ENCODE results near the gene EPHA1. TPM values are rescaled to one million over a fixed set of nuclear protein-coding genes. Genes with fewer than 3 reads are reported as not detected.
"Not testable (repeated sequence)": the region's sequence is repeated elsewhere in the genome, so short reads cannot be mapped to it uniquely, and the experiment has no call there.

Gene EPHA1
- total and polyA plus RNA-seq, 4 donors, result 0.89 to 6.6 (median 2.3) TPM

- no peak overlapping the region for H3K27ac ChIP-seq (ENCODE audit: low read depth, low read length)
- no peaks in the 10 kb centered on the region for H3K4me1 ChIP-seq (ENCODE audit: control insufficient read depth, insufficient read depth, low read length)
- H3K36me3 ChIP-seq (ENCODE audit: control insufficient read depth, insufficient read depth, low read length), result no peaks in the 10 kb centered on the region
- no peak overlapping the region for H3K4me3 ChIP-seq (ENCODE audit: low read depth, low read length)
- no peaks in the 10 kb centered on the region for H3K27me3 ChIP-seq (ENCODE audit: control insufficient read depth, insufficient read depth, low read length)
- 80% methylated on average over 6 of the region's 11 CpGs for WGBS (ENCODE audit: insufficient coverage)
- DNase-seq (ENCODE audit: low read depth in 4 of 6, low spot score in 6 of 6), result no peak
- H3K9me3 ChIP-seq (ENCODE audit: control insufficient read depth, insufficient read depth, low read length), result no peaks in the 10 kb centered on the region
These were observed 10.2 kb upstream of the EPHA1 start for GRCh38 chr7:143418681-143419458.

GRCh38 chr7:143417734-143418383, 9.2 kb upstream of the EPHA1 start:
- no CpG with 5 or more reads among the region's 1 CpG for WGBS (ENCODE audit: insufficient coverage)
- H3K9me3 ChIP-seq (ENCODE audit: control insufficient read depth, insufficient read depth, low read length), result no peaks in the 10 kb centered on the region
- H3K27ac ChIP-seq (ENCODE audit: low read depth, low read length), result no peak overlapping the region
- H3K4me1 ChIP-seq (ENCODE audit: control insufficient read depth, insufficient read depth, low read length), result no peaks in the 10 kb centered on the region
- no peaks in the 10 kb centered on the region for H3K36me3 ChIP-seq (ENCODE audit: control insufficient read depth, insufficient read depth, low read length)
- DNase-seq (ENCODE audit: low read depth in 4 of 6, low spot score in 6 of 6), result no peak
- no peaks in the 10 kb centered on the region for H3K27me3 ChIP-seq (ENCODE audit: control insufficient read depth, insufficient read depth, low read length)
- no peak overlapping the region for H3K4me3 ChIP-seq (ENCODE audit: low read depth, low read length)

- no peaks in the 10 kb centered on the region for H3K4me1 ChIP-seq (ENCODE audit: control insufficient read depth, insufficient read depth, low read length)
These were observed 8.0 kb upstream of the EPHA1 start for GRCh38 chr7:143416565-143417149.

GRCh38 chr7:143415742-143416397, 7.2 kb upstream of the EPHA1 start:
- H3K4me3 ChIP-seq (ENCODE audit: low read depth, low read length), result no peak overlapping the region
- H3K4me1 ChIP-seq (ENCODE audit: control insufficient read depth, insufficient read depth, low read length), result no peaks in the 10 kb centered on the region
- peak in 1 of 6 donors; percentile 56 for DNase-seq (ENCODE audit: low read depth in 4 of 6, low spot score in 6 of 6)
- no peaks in the 10 kb centered on the region for H3K36me3 ChIP-seq (ENCODE audit: control insufficient read depth, insufficient read depth, low read length)
- H3K27me3 ChIP-seq (ENCODE audit: control insufficient read depth, insufficient read depth, low read length), result no peaks in the 10 kb centered on the region
- no peaks in the 10 kb centered on the region for H3K9me3 ChIP-seq (ENCODE audit: control insufficient read depth, insufficient read depth, low read length)
- no peak overlapping the region for H3K27ac ChIP-seq (ENCODE audit: low read depth, low read length)
- WGBS (ENCODE audit: insufficient coverage), result 90% methylated on average over 6 of the region's 8 CpGs

More at GRCh38 chr7:143416565-143417149, 8.0 kb upstream of the EPHA1 start:
- DNase-seq (ENCODE audit: low read depth in 4 of 6, low spot score in 6 of 6), result peak in 5 of 6 donors; percentile 29 to 87 (median 50)
- Histone ChIP-seq H3K27ac (ENCODE audit: low read depth, low read length) (no peak overlapping the region), H3K9me3 (ENCODE audit: control insufficient read depth, insufficient read depth, low read length) (no peaks in the 10 kb centered on the region), H3K36me3 (ENCODE audit: control insufficient read depth, insufficient read depth, low read length) (no peaks in the 10 kb centered on the region), H3K4me3 (ENCODE audit: low read depth, low read length) (no peak overlapping the region), H3K27me3 (ENCODE audit: control insufficient read depth, insufficient read depth, low read length) (no peaks in the 10 kb centered on the region)
- WGBS (ENCODE audit: insufficient coverage), result 17% methylated on average over 1 of the region's 3 CpGs

GRCh38 chr7:143415209-143415608, 6.6 kb upstream of the EPHA1 start:
- not testable (repeated sequence) for DNase-seq (ENCODE audit: low read depth in 4 of 6, low spot score in 6 of 6); H3K4me3 ChIP-seq (ENCODE audit: low read depth, low read length); H3K27me3 ChIP-seq (ENCODE audit: control insufficient read depth, insufficient read depth, low read length); H3K4me1 ChIP-seq (ENCODE audit: control insufficient read depth, insufficient read depth, low read length); H3K36me3 ChIP-seq (ENCODE audit: control insufficient read depth, insufficient read depth, low read length); H3K9me3 ChIP-seq (ENCODE audit: control insufficient read depth, insufficient read depth, low read length); H3K27ac ChIP-seq (ENCODE audit: low read depth, low read length)
- 97% methylated on average over 4 of the region's 7 CpGs for WGBS (ENCODE audit: insufficient coverage)

GRCh38 chr7:143413123-143413522, 4.5 kb upstream of the EPHA1 start:
- 96% methylated on average over 4 of the region's 8 CpGs for WGBS (ENCODE audit: insufficient coverage)

GRCh38 chr7:143411976-143412708, 3.5 kb upstream of the EPHA1 start:
- 78% methylated on average over 4 of the region's 5 CpGs for WGBS (ENCODE audit: insufficient coverage)
- Histone ChIP-seq H3K9me3 (ENCODE audit: control insufficient read depth, insufficient read depth, low read length) (no peaks in the 10 kb centered on the region), H3K4me1 (ENCODE audit: control insufficient read depth, insufficient read depth, low read length) (peaks cover 12% of the 10 kb centered on the region), H3K27me3 (ENCODE audit: control insufficient read depth, insufficient read depth, low read length) (peaks cover 5% of the 10 kb centered on the region), H3K4me3 (ENCODE audit: low read depth, low read length) (no peak overlapping the region), H3K36me3 (ENCODE audit: control insufficient read depth, insufficient read depth, low read length) (no peaks in the 10 kb centered on the region), H3K27ac (ENCODE audit: low read depth, low read length) (no peak overlapping the region)
- DNase-seq (ENCODE audit: low read depth in 4 of 6, low spot score in 6 of 6), result no peak

More at GRCh38 chr7:143413123-143413522, 4.5 kb upstream of the EPHA1 start:
- Histone ChIP-seq H3K36me3 (ENCODE audit: control insufficient read depth, insufficient read depth, low read length) (no peaks in the 10 kb centered on the region), H3K9me3 (ENCODE audit: control insufficient read depth, insufficient read depth, low read length) (no peaks in the 10 kb centered on the region), H3K4me1 (ENCODE audit: control insufficient read depth, insufficient read depth, low read length) (peaks cover 12% of the 10 kb centered on the region), H3K27me3 (ENCODE audit: control insufficient read depth, insufficient read depth, low read length) (peaks cover 5% of the 10 kb centered on the region), H3K4me3 (ENCODE audit: low read depth, low read length) (no peak overlapping the region), H3K27ac (ENCODE audit: low read depth, low read length) (no peak overlapping the region)
- no peak for DNase-seq (ENCODE audit: low read depth in 4 of 6, low spot score in 6 of 6)

GRCh38 chr7:143410521-143411004, 1.9 kb upstream of the EPHA1 start:
- H3K9me3 ChIP-seq (ENCODE audit: control insufficient read depth, insufficient read depth, low read length), result no peaks in the 10 kb centered on the region
- H3K4me1 ChIP-seq (ENCODE audit: control insufficient read depth, insufficient read depth, low read length), result peaks cover 12% of the 10 kb centered on the region
- H3K27me3 ChIP-seq (ENCODE audit: control insufficient read depth, insufficient read depth, low read length), result peaks cover 5% of the 10 kb centered on the region
- H3K27ac ChIP-seq (ENCODE audit: low read depth, low read length), result no peak overlapping the region
- peak in 2 of 6 donors; percentile 34 to 39 for DNase-seq (ENCODE audit: low read depth in 4 of 6, low spot score in 6 of 6)
- H3K4me3 ChIP-seq (ENCODE audit: low read depth, low read length), result no peak overlapping the region
- H3K36me3 ChIP-seq (ENCODE audit: control insufficient read depth, insufficient read depth, low read length), result no peaks in the 10 kb centered on the region
- 26% methylated on average over 5 of the region's 6 CpGs for WGBS (ENCODE audit: insufficient coverage)

- H3K4me3 ChIP-seq (ENCODE audit: low read depth, low read length), result no peak overlapping the region
- WGBS (ENCODE audit: insufficient coverage), result 38% methylated on average over 20 of the region's 20 CpGs
- no peaks in the 10 kb centered on the region for H3K9me3 ChIP-seq (ENCODE audit: control insufficient read depth, insufficient read depth, low read length)
- DNase-seq (ENCODE audit: low read depth in 4 of 6, low spot score in 6 of 6), result peak in 1 of 6 donors; percentile 5
- H3K27me3 ChIP-seq (ENCODE audit: control insufficient read depth, insufficient read depth, low read length), result peaks cover 5% of the 10 kb centered on the region
- no peak overlapping the region for H3K27ac ChIP-seq (ENCODE audit: low read depth, low read length)
- H3K36me3 ChIP-seq (ENCODE audit: control insufficient read depth, insufficient read depth, low read length), result no peaks in the 10 kb centered on the region
- peaks cover 19% of the 10 kb centered on the region for H3K4me1 ChIP-seq (ENCODE audit: control insufficient read depth, insufficient read depth, low read length)
These were observed 387 bp downstream of the EPHA1 start for GRCh38 chr7:143408252-143408685.
